NCI-H2227 (cell line): Measurements from ENCODE around the gene CHTF18.

Source experiments
- DNase-seq: peaks from one replicate; lab custom pipeline; 2025; ENCODE audit not compliant: unreplicated experiment; lab: John Stamatoyannopoulos, UW

Gene CHTF18

GRCh38 chr16:760065-760464 lies 28.4 kb upstream of the CHTF18 start:
- no peak for DNase-seq

GRCh38 chr16:760545-761343 lies 27.7 kb upstream of the CHTF18 start, which contains the start of gene MSLN:
TSS of gene MSLN (plus strand) at chr16:760734. CDS start at chr16:762681, 1,947 bp downstream.
- DNase-seq: no peak

GRCh38 chr16:761625-762513 lies 26.6 kb upstream of the CHTF18 start:
- no peak for DNase-seq

GRCh38 chr16:762595-763268 lies 25.7 kb upstream of the CHTF18 start:
- no peak for DNase-seq

- DNase-seq: no peak
Measured at GRCh38 chr16:763369-764183, 24.8 kb upstream of the CHTF18 start.

GRCh38 chr16:764184-764750 lies 24.2 kb upstream of the CHTF18 start:
- no peak for DNase-seq

GRCh38 chr16:764848-765487 lies 23.5 kb upstream of the CHTF18 start:
- no peak for DNase-seq

- DNase-seq: no peak
Measured at GRCh38 chr16:765488-765865, 22.9 kb upstream of the CHTF18 start.

- no peak for DNase-seq
Measured at GRCh38 chr16:766008-766819, 22.2 kb upstream of the CHTF18 start.

GRCh38 chr16:766820-767640 lies 21.4 kb upstream of the CHTF18 start:
- DNase-seq: no peak

GRCh38 chr16:767743-768235 lies 20.6 kb upstream of the CHTF18 start:
- no peak for DNase-seq

- DNase-seq: no peak
Measured at GRCh38 chr16:768428-768827, 20.0 kb upstream of the CHTF18 start.

- DNase-seq: no peak
Measured at GRCh38 chr16:769184-769784, 19.1 kb upstream of the CHTF18 start.

GRCh38 chr16:769934-770333 lies 18.5 kb upstream of the CHTF18 start:
- DNase-seq: no peak

- DNase-seq: no peak
Measured at GRCh38 chr16:770411-770810, 18.0 kb upstream of the CHTF18 start.

- no peak for DNase-seq
Measured at GRCh38 chr16:772959-773358, 15.5 kb upstream of the CHTF18 start.
